Measurements from ENCODE around the gene RPP30.

Gene RPP30

GRCh38 chr10:90930070-90930837 lies 58.5 kb downstream of the RPP30 start:
- H3K27ac ChIP-seq (ENCODE audit: low read length): no peak overlapping the region
- H4K20me1 ChIP-seq (ENCODE audit: insufficient read depth, low read length): no peaks in the 10 kb centered on the region
- H3K4me1 ChIP-seq (ENCODE audit: low read length): no peaks in the 10 kb centered on the region
- no peaks in the 10 kb centered on the region for H3K9me2 ChIP-seq (replicated peaks; ENCODE audit: insufficient read depth, low read length)
- H3K9ac ChIP-seq (ENCODE audit: low read length): no peak overlapping the region
- no peak overlapping the region for H3K4me2 ChIP-seq (ENCODE audit: low read depth, low read length)
- H3K27me3 ChIP-seq (replicated peaks; ENCODE audit: insufficient read depth, low read length): no peaks in the 10 kb centered on the region
- no peak overlapping the region for H3K4me3 ChIP-seq (ENCODE audit: low read length)
- no peak overlapping the region for H2AFZ ChIP-seq (ENCODE audit: low read length)
- no peaks in the 10 kb centered on the region for H3K36me3 ChIP-seq (replicated peaks; ENCODE audit: insufficient read depth, low read length)
- H3F3A ChIP-seq (ENCODE audit: insufficient read depth, low read length): no peaks in the 10 kb centered on the region
- no peaks in the 10 kb centered on the region for H3K9me3 ChIP-seq (replicated peaks; ENCODE audit: insufficient read depth, low read length)
- H3K79me2 ChIP-seq (ENCODE audit: low read length): no peaks in the 10 kb centered on the region
- no peak for DNase-seq
- TF ChIP-seq EZH2phosphoT487 (IDR thresholded peaks at IDR 0.05; ENCODE audit: low read length) (no peak), EZH2 (optimal IDR thresholded peaks at IDR 0.05; ENCODE audit: low read depth, low read length) (no peak), CTCF (IDR thresholded peaks at IDR 0.05; ENCODE audit: low read length) (no peak)

GRCh38 chr10:90930971-90931871 lies 59.4 kb downstream of the RPP30 start:
- Histone ChIP-seq H3K79me2 (ENCODE audit: low read length) (no peaks in the 10 kb centered on the region), H3K27ac (ENCODE audit: low read length) (no peak overlapping the region), H3K9ac (ENCODE audit: low read length) (no peak overlapping the region), H3K4me3 (ENCODE audit: low read length) (no peak overlapping the region), H3K4me2 (ENCODE audit: low read depth, low read length) (no peak overlapping the region), H3K9me3 (replicated peaks; ENCODE audit: insufficient read depth, low read length) (no peaks in the 10 kb centered on the region), H2AFZ (ENCODE audit: low read length) (no peak overlapping the region), H4K20me1 (ENCODE audit: insufficient read depth, low read length) (no peaks in the 10 kb centered on the region), H3F3A (ENCODE audit: insufficient read depth, low read length) (no peaks in the 10 kb centered on the region), H3K9me2 (replicated peaks; ENCODE audit: insufficient read depth, low read length) (no peaks in the 10 kb centered on the region), H3K4me1 (ENCODE audit: low read length) (no peaks in the 10 kb centered on the region), H3K36me3 (replicated peaks; ENCODE audit: insufficient read depth, low read length) (no peaks in the 10 kb centered on the region), H3K27me3 (replicated peaks; ENCODE audit: insufficient read depth, low read length) (no peaks in the 10 kb centered on the region)
- TF ChIP-seq EZH2phosphoT487 (IDR thresholded peaks at IDR 0.05; ENCODE audit: low read length) (no peak), CTCF (IDR thresholded peaks at IDR 0.05; ENCODE audit: low read length) (no peak), EZH2 (optimal IDR thresholded peaks at IDR 0.05; ENCODE audit: low read depth, low read length) (no peak)
- no peak for DNase-seq

- H3K9ac ChIP-seq (ENCODE audit: low read length): no peak overlapping the region
- H3F3A ChIP-seq (ENCODE audit: insufficient read depth, low read length): no peaks in the 10 kb centered on the region
- no peak for TF ChIP-seq EZH2 (optimal IDR thresholded peaks at IDR 0.05; ENCODE audit: low read depth, low read length)
- no peak for TF ChIP-seq EZH2phosphoT487 (IDR thresholded peaks at IDR 0.05; ENCODE audit: low read length)
- H3K27me3 ChIP-seq (replicated peaks; ENCODE audit: insufficient read depth, low read length): no peaks in the 10 kb centered on the region
- no peak overlapping the region for H3K4me3 ChIP-seq (ENCODE audit: low read length)
- no peak overlapping the region for H3K27ac ChIP-seq (ENCODE audit: low read length)
- no peaks in the 10 kb centered on the region for H4K20me1 ChIP-seq (ENCODE audit: insufficient read depth, low read length)
- no peak overlapping the region for H3K4me2 ChIP-seq (ENCODE audit: low read depth, low read length)
- H2AFZ ChIP-seq (ENCODE audit: low read length): no peak overlapping the region
- DNase-seq: no peak
- H3K79me2 ChIP-seq (ENCODE audit: low read length): no peaks in the 10 kb centered on the region
- no peaks in the 10 kb centered on the region for H3K4me1 ChIP-seq (ENCODE audit: low read length)
- no peaks in the 10 kb centered on the region for H3K9me3 ChIP-seq (replicated peaks; ENCODE audit: insufficient read depth, low read length)
- H3K36me3 ChIP-seq (replicated peaks; ENCODE audit: insufficient read depth, low read length): no peaks in the 10 kb centered on the region
- H3K9me2 ChIP-seq (replicated peaks; ENCODE audit: insufficient read depth, low read length): no peaks in the 10 kb centered on the region
Measured at GRCh38 chr10:90935581-90936275, 64.0 kb downstream of the RPP30 start.
